Lower lobe of right lung (tissue), 2 donors: ENCODE data around the gene PON2. TPM values are rescaled to one million over a fixed set of nuclear protein-coding genes. Genes with fewer than 3 reads are reported as not detected.

ENCODE experiments used
- ATAC-seq, 2 donors: fragments of 200-7000 bp; cut with Tn5 transposase; one replicate each; pipeline ENCODE4 v1.9.1; 2020 to 2022; ENCODE audit warnings: mild to moderate bottlenecking in 2 of 2, moderate library complexity in 2 of 2
- DNase-seq: peaks from one replicate; pipeline ENCODE4 v3.0.0-alpha.2; 2020
- H3K27ac ChIP-seq: fragments of 200-600 bp; one replicate; pipeline ENCODE4 v1.8.0; 2022
- H3K27me3 ChIP-seq: fragments of 200-600 bp; one replicate; pipeline ENCODE4 v1.8.0; 2022; ENCODE audit warnings: low read depth
- H3K36me3 ChIP-seq: fragments of 200-600 bp; one replicate; pipeline ENCODE4 v1.8.0; 2022; ENCODE audit warnings: mild to moderate bottlenecking
- H3K4me1 ChIP-seq: fragments of 200-600 bp; one replicate; pipeline ENCODE4 v1.8.0; 2022
- H3K4me3 ChIP-seq: fragments of 200-600 bp; one replicate; pipeline ENCODE4 v1.8.0; 2022; ENCODE audit warnings: mild to moderate bottlenecking
- H3K9me3 ChIP-seq: fragments of 200-600 bp; one replicate; pipeline ENCODE4 v1.8.0; 2022
- intact Hi-C: fragments of 100-400 bp; cut with DNase I; formaldehyde crosslinking; loops from one replicate; pipeline ENCODE4 v1.11.0; 2022
- total RNA-seq: library from RNA; stranded (reverse); fragmentation: NEBNext Ultra II Directional; extraction: Animal tissue kit (Norgen Biotek cat#: 25700); gene quantifications from one replicate; pipeline ENCODE4 v1.2.1, GENCODE V29; 2021
- TF ChIP-seq, protein P1 (sequence below): fragments of 200-600 bp; IDR thresholded peaks from one replicate; pipeline ENCODE4 v1.8.0; 2022; ENCODE audit warnings: antibody characterized with exemption, mild to moderate bottlenecking
- donor health status: DM: no; HTN: yes; CAD: no; lungs with severe emphysema.

The PON2 gene
- total RNA-seq, 1 donor from 2014 or later, result 168 TPM

DNA sequence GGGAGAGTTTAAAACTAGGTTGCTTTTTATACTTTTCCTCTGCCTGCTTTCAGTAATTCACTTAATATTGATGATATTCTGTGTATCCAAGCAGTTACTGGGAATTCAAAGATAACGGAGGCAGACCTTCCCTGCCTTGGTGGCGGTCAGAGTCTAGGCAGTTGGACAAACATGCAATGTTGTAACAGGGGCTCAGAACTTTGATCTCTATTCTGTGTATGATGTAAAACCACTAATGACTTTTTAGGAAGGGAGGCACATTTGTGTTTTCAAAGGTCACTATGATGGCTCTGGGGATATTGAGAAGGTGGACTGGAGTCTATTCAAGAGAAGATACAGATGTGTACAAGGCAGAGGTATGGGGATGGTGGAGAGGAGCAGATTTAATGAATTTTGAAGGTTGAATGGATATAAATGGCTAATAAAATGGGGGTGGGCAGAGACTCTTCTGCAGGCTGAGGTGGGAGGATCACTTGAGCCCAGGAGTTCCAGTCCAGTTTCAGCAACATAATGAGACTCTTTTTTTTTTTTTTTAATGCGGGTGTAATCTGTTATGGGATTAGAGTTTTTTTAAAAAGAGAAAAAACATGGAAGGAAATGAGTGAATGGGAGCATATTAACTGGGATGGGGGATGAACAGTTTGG lies 5.7 kb upstream of the PON2 start:
- Histone ChIP-seq H3K4me3 (no peak overlapping the region), H3K4me1 (peaks cover 13% of the 10 kb centered on the region), H3K27ac (no peak overlapping the region), H3K27me3 (no peaks in the 10 kb centered on the region), H3K36me3 (no peaks in the 10 kb centered on the region), H3K9me3 (no peaks in the 10 kb centered on the region)
- DNase-seq (no peak), ATAC-seq (no peak)
- intact Hi-C loops, result no loop called here
- TF ChIP-seq, protein P1, sequence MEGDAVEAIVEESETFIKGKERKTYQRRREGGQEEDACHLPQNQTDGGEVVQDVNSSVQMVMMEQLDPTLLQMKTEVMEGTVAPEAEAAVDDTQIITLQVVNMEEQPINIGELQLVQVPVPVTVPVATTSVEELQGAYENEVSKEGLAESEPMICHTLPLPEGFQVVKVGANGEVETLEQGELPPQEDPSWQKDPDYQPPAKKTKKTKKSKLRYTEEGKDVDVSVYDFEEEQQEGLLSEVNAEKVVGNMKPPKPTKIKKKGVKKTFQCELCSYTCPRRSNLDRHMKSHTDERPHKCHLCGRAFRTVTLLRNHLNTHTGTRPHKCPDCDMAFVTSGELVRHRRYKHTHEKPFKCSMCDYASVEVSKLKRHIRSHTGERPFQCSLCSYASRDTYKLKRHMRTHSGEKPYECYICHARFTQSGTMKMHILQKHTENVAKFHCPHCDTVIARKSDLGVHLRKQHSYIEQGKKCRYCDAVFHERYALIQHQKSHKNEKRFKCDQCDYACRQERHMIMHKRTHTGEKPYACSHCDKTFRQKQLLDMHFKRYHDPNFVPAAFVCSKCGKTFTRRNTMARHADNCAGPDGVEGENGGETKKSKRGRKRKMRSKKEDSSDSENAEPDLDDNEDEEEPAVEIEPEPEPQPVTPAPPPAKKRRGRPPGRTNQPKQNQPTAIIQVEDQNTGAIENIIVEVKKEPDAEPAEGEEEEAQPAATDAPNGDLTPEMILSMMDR, result no peak

DNA sequence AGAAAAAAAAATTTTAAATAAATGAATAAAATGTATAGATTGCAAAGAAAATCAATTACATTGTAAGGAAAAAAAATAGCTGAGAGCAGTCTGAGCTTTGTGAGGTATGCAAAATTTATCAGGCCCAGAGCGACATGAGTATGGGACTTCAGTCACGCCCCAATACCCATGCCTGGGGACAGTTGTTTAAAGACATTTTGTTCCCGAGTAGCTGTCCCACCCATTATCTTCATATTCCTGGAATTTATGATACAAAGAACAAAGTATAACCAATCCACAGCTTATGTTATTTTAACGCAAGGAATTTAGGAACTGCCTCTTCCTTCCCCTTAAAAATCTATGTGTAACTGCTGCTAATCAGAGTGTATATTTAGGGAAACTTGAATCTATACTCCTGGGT lies 1.6 kb upstream of the PON2 start:
- Histone ChIP-seq H3K27me3 (no peaks in the 10 kb centered on the region), H3K4me3 (no peak overlapping the region), H3K4me1 (peaks cover 42% of the 10 kb centered on the region), H3K36me3 (no peaks in the 10 kb centered on the region), H3K27ac (peak overlapping the region; percentile 97), H3K9me3 (no peaks in the 10 kb centered on the region)
- TF ChIP-seq, protein P1, result no peak
- intact Hi-C loops, result no loop called here
- ATAC-seq (no peak), DNase-seq (no peak)

DNA sequence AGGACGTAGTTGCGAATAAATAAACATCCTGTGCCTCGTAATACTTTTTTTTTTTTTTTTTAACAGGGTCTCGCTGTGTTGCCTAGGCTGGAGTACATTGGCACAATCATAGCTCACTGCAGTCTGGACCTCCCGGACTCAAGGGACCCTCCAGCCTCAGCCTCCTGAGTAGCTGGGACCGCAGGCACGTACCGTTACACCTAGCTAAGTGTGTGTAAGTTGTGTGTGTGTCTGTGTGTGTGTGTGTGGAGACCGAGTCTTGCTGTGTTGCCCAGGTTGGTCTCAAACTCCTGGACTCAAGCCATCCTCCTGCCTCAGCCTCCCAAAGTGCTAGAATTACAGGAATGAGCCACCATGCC lies 573 bp upstream of the PON2 start:
- peaks cover 48% of the 10 kb centered on the region for H3K4me1 ChIP-seq
- no peaks in the 10 kb centered on the region for H3K9me3 ChIP-seq
- peak overlapping the region; percentile 85 for H3K4me3 ChIP-seq
- no peaks in the 10 kb centered on the region for H3K27me3 ChIP-seq
- peak; percentile 44 for DNase-seq
- TF ChIP-seq, protein P1, result no peak
- peaks cover 3% of the 10 kb centered on the region for H3K36me3 ChIP-seq
- ATAC-seq, result peak; percentile 2 to 23
- intact Hi-C loops, result no loop called here
- H3K27ac ChIP-seq, result peak overlapping the region; percentile 97

DNA sequence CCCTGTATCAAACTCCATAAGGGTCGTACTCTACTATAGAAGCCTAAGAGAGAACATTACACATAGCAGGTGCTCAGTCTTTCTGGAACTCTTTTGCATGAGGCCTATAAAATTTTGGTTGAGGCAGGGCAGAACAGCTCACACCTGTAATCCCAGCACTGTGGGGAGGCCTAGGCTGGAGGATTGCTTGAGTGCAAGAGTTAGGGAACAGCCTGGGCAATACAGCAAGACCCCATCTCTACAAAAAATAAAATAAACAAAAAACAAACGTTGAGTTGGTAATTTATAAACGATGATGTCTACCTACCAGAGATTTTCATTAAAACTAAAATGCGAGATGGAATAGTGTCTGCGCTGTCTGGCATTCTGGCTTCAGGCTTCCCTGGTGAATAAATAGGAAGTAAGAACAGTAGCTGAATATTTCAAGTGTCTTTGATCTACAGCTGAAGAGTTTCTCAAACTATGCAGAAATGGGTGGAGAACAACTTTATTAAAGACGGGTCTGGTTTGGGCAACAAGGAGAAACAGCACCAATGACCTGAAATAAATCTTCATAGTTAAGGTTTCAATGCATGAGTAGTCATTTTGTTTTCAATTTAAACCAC lies 774 bp downstream of the PON2 start:
- Histone ChIP-seq H3K27ac (peak overlapping the region; percentile 97), H3K4me3 (peak overlapping the region; percentile 85), H3K27me3 (no peaks in the 10 kb centered on the region), H3K4me1 (peaks cover 48% of the 10 kb centered on the region), H3K36me3 (peaks cover 7% of the 10 kb centered on the region), H3K9me3 (no peaks in the 10 kb centered on the region)
- TF ChIP-seq, protein P1, result no peak
- intact Hi-C loops, result no loop called here
- no peak for DNase-seq
- ATAC-seq, result peak; percentile 40 to 43

DNA sequence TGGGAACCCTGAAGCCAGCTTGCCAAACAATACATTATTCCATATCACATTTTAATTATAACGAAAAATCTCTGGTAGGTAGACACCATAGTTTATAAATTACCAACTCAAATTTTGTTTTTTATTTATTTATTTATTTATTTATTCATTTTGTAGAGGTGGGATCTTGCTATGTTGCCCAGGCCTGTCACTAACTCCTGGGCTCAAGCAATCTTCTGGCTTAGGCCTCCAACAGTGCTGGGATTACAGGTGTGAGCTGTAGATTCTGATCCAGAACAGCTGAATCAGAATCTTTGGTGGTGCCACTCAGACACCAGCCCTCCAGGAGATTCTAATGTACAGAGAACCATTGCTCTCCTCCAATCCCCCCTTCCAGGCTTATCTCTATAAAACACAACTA lies 1.7 kb downstream of the PON2 start:
- no peak for ATAC-seq
- Histone ChIP-seq H3K36me3 (peaks cover 7% of the 10 kb centered on the region), H3K27ac (no peak overlapping the region), H3K4me1 (peaks cover 48% of the 10 kb centered on the region), H3K27me3 (no peaks in the 10 kb centered on the region), H3K9me3 (no peaks in the 10 kb centered on the region), H3K4me3 (peak overlapping the region; percentile 85)
- DNase-seq, result no peak
- intact Hi-C loops, result no loop called here
- TF ChIP-seq, protein P1, result no peak
